Measurements from ENCODE around the gene TAF3. TPM values are rescaled to one million over a fixed set of nuclear protein-coding genes. Genes with fewer than 3 reads are reported as not detected.

TAF3 gene
- polyA plus RNA-seq, 1 donor (not counting 4 experiments of a cell fraction or from before 2014, with no cell fraction given) = 2.0 TPM

- H3K79me2 ChIP-seq (ENCODE audit: control insufficient read depth, insufficient read depth, low read length) = peaks cover 2% of the 10 kb centered on the region
- TF ChIP-seq EZH2 (IDR thresholded peaks at IDR 0.05; ENCODE audit: low read length) (no peak), CTCF (optimal IDR thresholded peaks at IDR 0.05 in 1 of 3, IDR thresholded peaks at IDR 0.05 in 1 of 3, conservative IDR thresholded peaks at IDR 0.05 in 1 of 3; ENCODE audit: extremely low read depth in 1 of 3, insufficient read depth in 2 of 3, low read length in 3 of 3) (no peak)
- no peaks in the 10 kb centered on the region for H3K4me1 ChIP-seq (ENCODE audit: control insufficient read depth, extremely low read depth, insufficient read depth, low read length)
- no peak overlapping the region for H3K4me2 ChIP-seq (ENCODE audit: control insufficient read depth, extremely low read depth, insufficient read depth, low read depth, low read length)
- H3K9me3 ChIP-seq (ENCODE audit: control insufficient read depth, low read depth, low read length) = no peaks in the 10 kb centered on the region
- no peak overlapping the region for H2AFZ ChIP-seq (ENCODE audit: control insufficient read depth, low read length)
- H3K27me3 ChIP-seq (ENCODE audit: control insufficient read depth, extremely low read depth, insufficient read depth, low read length) = no peaks in the 10 kb centered on the region
- dilution Hi-C loops (cut with MboI; ENCODE audit: extremely low pct_ligation_motif_present, low sequenced_read_pairs) = no loop called here
- no peaks in the 10 kb centered on the region for H3K36me3 ChIP-seq (ENCODE audit: control insufficient read depth in 2 of 2, extremely low read depth in 1 of 2, insufficient read depth in 2 of 2, low read length in 2 of 2)
- no peak for FAIRE-seq
- no peak overlapping the region for H3K27ac ChIP-seq (ENCODE audit: control insufficient read depth, insufficient read depth, low read length)
- H3K9me1 ChIP-seq (ENCODE audit: control insufficient read depth, extremely low read depth, insufficient read depth, low read length) = no peaks in the 10 kb centered on the region
- H4K20me1 ChIP-seq (ENCODE audit: control insufficient read depth, extremely low read depth, insufficient read depth, low read length) = no peaks in the 10 kb centered on the region
- no peak for DNase-seq (ENCODE audit: low read depth, low spot score)
- H3K9ac ChIP-seq (ENCODE audit: control insufficient read depth, extremely low read depth, insufficient read depth, low read length) = no peak overlapping the region
- no peak overlapping the region for H3K4me3 ChIP-seq (ENCODE audit: control insufficient read depth in 2 of 3, extremely low read depth in 1 of 3, insufficient read depth in 2 of 3, low read depth in 1 of 3, low read length in 3 of 3)
These were observed 95.0 kb downstream of the TAF3 start for GRCh38 chr10:7913126-7913872.

GRCh38 chr10:7915923-7916536, 97.7 kb downstream of the TAF3 start:
- Histone ChIP-seq H3K36me3 (ENCODE audit: control insufficient read depth in 2 of 2, extremely low read depth in 1 of 2, insufficient read depth in 2 of 2, low read length in 2 of 2) (no peaks in the 10 kb centered on the region), H3K27me3 (ENCODE audit: control insufficient read depth, extremely low read depth, insufficient read depth, low read length) (no peaks in the 10 kb centered on the region)

More at GRCh38 chr10:7915923-7916536, 97.7 kb downstream of the TAF3 start:
- Histone ChIP-seq H3K79me2 (ENCODE audit: control insufficient read depth, insufficient read depth, low read length) (peaks cover 2% of the 10 kb centered on the region), H2AFZ (ENCODE audit: control insufficient read depth, low read length) (no peak overlapping the region), H3K9me1 (ENCODE audit: control insufficient read depth, extremely low read depth, insufficient read depth, low read length) (no peaks in the 10 kb centered on the region), H3K4me2 (ENCODE audit: control insufficient read depth, extremely low read depth, insufficient read depth, low read depth, low read length) (no peak overlapping the region), H3K9ac (ENCODE audit: control insufficient read depth, extremely low read depth, insufficient read depth, low read length) (no peak overlapping the region), H3K27ac (ENCODE audit: control insufficient read depth, insufficient read depth, low read length) (no peak overlapping the region), H3K4me1 (ENCODE audit: control insufficient read depth, extremely low read depth, insufficient read depth, low read length) (no peaks in the 10 kb centered on the region), H3K9me3 (ENCODE audit: control insufficient read depth, low read depth, low read length) (no peaks in the 10 kb centered on the region), H3K4me3 (ENCODE audit: control insufficient read depth in 2 of 3, extremely low read depth in 1 of 3, insufficient read depth in 2 of 3, low read depth in 1 of 3, low read length in 3 of 3) (no peak overlapping the region), H4K20me1 (ENCODE audit: control insufficient read depth, extremely low read depth, insufficient read depth, low read length) (no peaks in the 10 kb centered on the region)
- dilution Hi-C loops (cut with MboI; ENCODE audit: extremely low pct_ligation_motif_present, low sequenced_read_pairs) = no loop called here
- TF ChIP-seq EZH2 (IDR thresholded peaks at IDR 0.05; ENCODE audit: low read length) = no peak
- no peak for TF ChIP-seq CTCF (optimal IDR thresholded peaks at IDR 0.05 in 1 of 3, IDR thresholded peaks at IDR 0.05 in 1 of 3, conservative IDR thresholded peaks at IDR 0.05 in 1 of 3; ENCODE audit: extremely low read depth in 1 of 3, insufficient read depth in 2 of 3, low read length in 3 of 3)
- DNase-seq (ENCODE audit: low read depth, low spot score) (no peak), FAIRE-seq (no peak)

All from keratinocyte (primary cell).